HFF-Myc (cell line): ENCODE data around the gene PYGB.

ENCODE experiments used
- DNase-seq: peaks from one replicate; pipeline ENCODE4 v3.0.0-alpha.2; 2011; ENCODE audit warnings: low read depth; ENCODE audit errors: extremely low read depth
- H3K4me3 ChIP-seq: replicated peaks from 2 replicates; pipeline ENCODE4 v1.5.1; 2011; ENCODE audit warnings: low read depth, mild to moderate bottlenecking, control low read depth, low read length
- CTCF ChIP-seq: IDR thresholded peaks from 2 replicates; pipeline ENCODE4 v1.5.1; 2012; ENCODE audit warnings: mild to moderate bottlenecking, low read depth, low read length, control low read depth; ENCODE audit errors: missing control alignments

The PYGB gene

GRCh38 chr20:25223765-25224720 is 23.8 kb upstream of the PYGB start:
- no peak overlapping the region for H3K4me3 ChIP-seq
- TF ChIP-seq CTCF, result no peak
- no peak for DNase-seq

- TF ChIP-seq CTCF, result no peak
- no peak overlapping the region for H3K4me3 ChIP-seq
- no peak for DNase-seq
Observed at GRCh38 chr20:25224941-25225340, 22.9 kb upstream of the PYGB start.

GRCh38 chr20:25225642-25226432 is 22.0 kb upstream of the PYGB start:
- DNase-seq, result no peak
- H3K4me3 ChIP-seq, result no peak overlapping the region
- TF ChIP-seq CTCF, result no peak

GRCh38 chr20:25226433-25227316 is 21.2 kb upstream of the PYGB start:
- DNase-seq, result no peak
- H3K4me3 ChIP-seq, result no peak overlapping the region
- TF ChIP-seq CTCF, result no peak

GRCh38 chr20:25227317-25227831 is 20.5 kb upstream of the PYGB start:
- DNase-seq, result no peak
- TF ChIP-seq CTCF, result no peak
- no peak overlapping the region for H3K4me3 ChIP-seq
